A673 (cell line): ENCODE data around the gene GLYATL1B. TPM values are rescaled to one million over a fixed set of nuclear protein-coding genes. Genes with fewer than 3 reads are reported as not detected.

ENCODE experiments used
- BruUV-seq: library from RNA; stranded (reverse); fragments of 400-500 nt; replicated peaks from 2 replicates; lab custom pipeline; 2021; lab: Mats Ljungman, UMichigan
- CTCF ChIA-PET: fragments of 300-600 bp; sonication (Branson Sonifier 250); formaldehyde crosslinking; loops from one replicate; lab custom pipeline; 2022; ENCODE audit warnings: antibody characterized with exemption; lab: Charles Lee
- POLR2A ChIA-PET: fragments of 300-600 bp; sonication (Branson Sonifier 250); formaldehyde crosslinking; loops from one replicate; lab custom pipeline; 2022; ENCODE audit warnings: antibody characterized with exemption; ENCODE audit not compliant: low non-redundant PET; lab: Charles Lee
- DNase-seq: peaks from one replicate; pipeline ENCODE4 v3.0.0-alpha.2; 2015; ENCODE audit warnings: low spot score
- H3K27ac ChIP-seq: fragments of 200-600 bp; sonication (generic); 2 replicates; pipeline ENCODE4 v1.5.1; 2016; ENCODE audit warnings: mixed run types, low read depth, mild to moderate bottlenecking, mixed read lengths, antibody characterized with exemption, low read length; ENCODE audit not compliant: poor library complexity, severe bottlenecking
- H3K27me3 ChIP-seq: fragments of 200-600 bp; sonication (generic); replicated peaks from 2 replicates; pipeline ENCODE4 v1.6.1; 2017; ENCODE audit warnings: mixed run types, low read depth, mild to moderate bottlenecking, mixed read lengths, antibody characterized with exemption, low read length; ENCODE audit not compliant: insufficient read depth, poor library complexity
- H3K36me3 ChIP-seq: fragments of 200-600 bp; sonication (generic); 2 replicates; pipeline ENCODE4 v1.6.1; 2016; ENCODE audit warnings: mixed run types, mild to moderate bottlenecking, mixed read lengths, antibody characterized with exemption, low read length; ENCODE audit not compliant: insufficient read depth, poor library complexity, severe bottlenecking
- H3K4me1 ChIP-seq: fragments of 200-600 bp; sonication (generic); 2 replicates; pipeline ENCODE4 v1.6.1; 2017; ENCODE audit warnings: mixed run types, mild to moderate bottlenecking, mixed read lengths, antibody characterized with exemption, low read length; ENCODE audit not compliant: insufficient read depth, poor library complexity, severe bottlenecking
- H3K4me3 ChIP-seq: fragments of 200-600 bp; sonication (generic); 2 replicates; pipeline ENCODE4 v1.5.1; 2016; ENCODE audit warnings: low read depth, mixed run types, mild to moderate bottlenecking, mixed read lengths, low read length; ENCODE audit not compliant: poor library complexity, severe bottlenecking
- H3K9me3 ChIP-seq: fragments of 200-600 bp; sonication (generic); 2 replicates; pipeline ENCODE4 v1.6.1; 2016; ENCODE audit warnings: mixed run types, low read depth, mild to moderate bottlenecking, mixed read lengths, antibody characterized with exemption, low read length; ENCODE audit not compliant: poor library complexity, severe bottlenecking
- CTCF ChIP-seq: fragments of 300-800, 200-600 bp; sonication (generic); conservative IDR thresholded peaks from 2 replicates; pipeline ENCODE4 v1.5.1; 2017; ENCODE audit warnings: low read depth, mild to moderate bottlenecking, antibody characterized with exemption, low read length, moderate library complexity, mixed read lengths
- EZH2 ChIP-seq: fragments of 200-600 bp; sonication (generic); IDR thresholded peaks from 2 replicates; pipeline ENCODE4 v1.6.1; 2017; ENCODE audit warnings: borderline replicate concordance, low read depth, mild to moderate bottlenecking, mixed read lengths, antibody characterized with exemption, low read length; ENCODE audit not compliant: poor library complexity, severe bottlenecking
- intact Hi-C: fragments of 100-400 bp; cut with micrococcal nuclease; formaldehyde crosslinking; loops from one replicate; pipeline ENCODE4 v1.10.0; 2022; ENCODE audit not compliant: unreplicated experiment
- total RNA-seq: library from RNA; stranded (reverse); gene quantifications from 2 replicates; pipeline ENCODE4 v1.2.3, GENCODE V29; 2021

Gene GLYATL1B
- total RNA-seq, 1 experiment from 2014 or later = not detected

GRCh38 chr11:59141673-59142460, 55.8 kb downstream of the GLYATL1B start:
- H3K27ac ChIP-seq = peak overlapping the region; percentile 80
- H3K4me1 ChIP-seq = peaks cover 22% of the 10 kb centered on the region
- TSS peak; percentile 82 for BruUV-seq
- ChIA-PET POLR2A (interaction anchor here (0.6 kb wide), 1 partner anchor 35 kb away, joined by 4 read pairs; the partner anchor contains the start of gene FAM111B), CTCF (interaction anchor here (1.7 kb wide), 1 partner anchor 16 kb away, joined by 13 read pairs; no protein-coding TSS in a partner anchor)
- DNase-seq = no peak
- peak overlapping the region; percentile 68 for H3K4me3 ChIP-seq
- H3K36me3 ChIP-seq = no peaks in the 10 kb centered on the region
- no peaks in the 10 kb centered on the region for H3K27me3 ChIP-seq
- intact Hi-C loops = no loop called here
- TF ChIP-seq CTCF = no peak
- no peak for TF ChIP-seq EZH2
- H3K9me3 ChIP-seq = no peaks in the 10 kb centered on the region

- ChIA-PET CTCF (interaction anchor here (0.6 to 1.7 kb wide), 2 partner anchors 16 to 85 kb away, joined by 3 to 13 read pairs; no protein-coding TSS in a partner anchor), POLR2A (no interaction called here)
- BruUV-seq = no TSS peak
These were observed 56.7 kb downstream of the GLYATL1B start, which contains the start of gene FAM111A for GRCh38 chr11:59142530-59143507. Gene FAM111A (plus strand): TSS chr11:59142856. CDS start chr11:59148873, 6,017 bp downstream.

More at GRCh38 chr11:59142530-59143507, 56.7 kb downstream of the GLYATL1B start, which contains the start of gene FAM111A:
- no peaks in the 10 kb centered on the region for H3K27me3 ChIP-seq
- peak within 1 kb of the TSS; percentile 68 for H3K4me3 ChIP-seq
- H3K4me1 ChIP-seq = peaks cover 22% of the 10 kb centered on the region
- intact Hi-C loops = no loop called here
- peak within 1 kb of the TSS; percentile 80 for H3K27ac ChIP-seq
- no peaks in the 10 kb centered on the region for H3K9me3 ChIP-seq
- peak; percentile 68 for TF ChIP-seq CTCF
- no peak for TF ChIP-seq EZH2
- peak; percentile 95 for DNase-seq
- peaks cover 5% of the 10 kb centered on the region for H3K36me3 ChIP-seq
